ENCODE measurements around the gene TRIP13.

DNA sequence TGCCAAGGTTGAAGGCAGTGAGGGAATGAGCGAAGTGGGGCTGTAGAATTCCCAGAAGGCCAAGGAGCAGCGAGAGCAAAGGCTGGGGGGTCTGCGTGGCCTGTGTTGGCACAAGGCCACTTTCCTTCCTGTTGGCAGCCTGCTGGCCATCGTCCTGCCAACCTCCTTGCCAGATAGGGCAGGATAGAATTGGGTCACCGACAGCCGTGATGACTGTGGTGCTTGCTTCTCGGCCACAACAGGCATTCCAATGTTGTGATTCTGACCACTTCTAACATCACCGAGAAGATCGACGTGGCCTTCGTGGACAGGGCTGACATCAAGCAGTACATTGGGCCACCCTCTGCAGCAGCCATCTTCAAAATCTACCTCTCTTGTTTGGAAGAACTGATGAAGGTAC, 18.9 kb downstream of the TRIP13 start:
- TF ChIP-seq, protein P1, sequence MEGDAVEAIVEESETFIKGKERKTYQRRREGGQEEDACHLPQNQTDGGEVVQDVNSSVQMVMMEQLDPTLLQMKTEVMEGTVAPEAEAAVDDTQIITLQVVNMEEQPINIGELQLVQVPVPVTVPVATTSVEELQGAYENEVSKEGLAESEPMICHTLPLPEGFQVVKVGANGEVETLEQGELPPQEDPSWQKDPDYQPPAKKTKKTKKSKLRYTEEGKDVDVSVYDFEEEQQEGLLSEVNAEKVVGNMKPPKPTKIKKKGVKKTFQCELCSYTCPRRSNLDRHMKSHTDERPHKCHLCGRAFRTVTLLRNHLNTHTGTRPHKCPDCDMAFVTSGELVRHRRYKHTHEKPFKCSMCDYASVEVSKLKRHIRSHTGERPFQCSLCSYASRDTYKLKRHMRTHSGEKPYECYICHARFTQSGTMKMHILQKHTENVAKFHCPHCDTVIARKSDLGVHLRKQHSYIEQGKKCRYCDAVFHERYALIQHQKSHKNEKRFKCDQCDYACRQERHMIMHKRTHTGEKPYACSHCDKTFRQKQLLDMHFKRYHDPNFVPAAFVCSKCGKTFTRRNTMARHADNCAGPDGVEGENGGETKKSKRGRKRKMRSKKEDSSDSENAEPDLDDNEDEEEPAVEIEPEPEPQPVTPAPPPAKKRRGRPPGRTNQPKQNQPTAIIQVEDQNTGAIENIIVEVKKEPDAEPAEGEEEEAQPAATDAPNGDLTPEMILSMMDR (conservative IDR thresholded peaks at IDR 0.05) = no peak
- no peak for TF ChIP-seq ZFX (IDR thresholded peaks at IDR 0.05)
